Superior temporal gyrus (tissue), 1 donor: ENCODE data around the gene WDFY4.
"Not testable (repeated sequence)": the region's sequence is repeated elsewhere in the genome, so short reads cannot be mapped to it uniquely, and the experiment has no call there.

ENCODE experiments used
- DNase-seq: peaks from one replicate; pipeline ENCODE4 v3.0.0-alpha.2; 2016; ENCODE audit errors: extremely low spot score

The WDFY4 gene, protein sequence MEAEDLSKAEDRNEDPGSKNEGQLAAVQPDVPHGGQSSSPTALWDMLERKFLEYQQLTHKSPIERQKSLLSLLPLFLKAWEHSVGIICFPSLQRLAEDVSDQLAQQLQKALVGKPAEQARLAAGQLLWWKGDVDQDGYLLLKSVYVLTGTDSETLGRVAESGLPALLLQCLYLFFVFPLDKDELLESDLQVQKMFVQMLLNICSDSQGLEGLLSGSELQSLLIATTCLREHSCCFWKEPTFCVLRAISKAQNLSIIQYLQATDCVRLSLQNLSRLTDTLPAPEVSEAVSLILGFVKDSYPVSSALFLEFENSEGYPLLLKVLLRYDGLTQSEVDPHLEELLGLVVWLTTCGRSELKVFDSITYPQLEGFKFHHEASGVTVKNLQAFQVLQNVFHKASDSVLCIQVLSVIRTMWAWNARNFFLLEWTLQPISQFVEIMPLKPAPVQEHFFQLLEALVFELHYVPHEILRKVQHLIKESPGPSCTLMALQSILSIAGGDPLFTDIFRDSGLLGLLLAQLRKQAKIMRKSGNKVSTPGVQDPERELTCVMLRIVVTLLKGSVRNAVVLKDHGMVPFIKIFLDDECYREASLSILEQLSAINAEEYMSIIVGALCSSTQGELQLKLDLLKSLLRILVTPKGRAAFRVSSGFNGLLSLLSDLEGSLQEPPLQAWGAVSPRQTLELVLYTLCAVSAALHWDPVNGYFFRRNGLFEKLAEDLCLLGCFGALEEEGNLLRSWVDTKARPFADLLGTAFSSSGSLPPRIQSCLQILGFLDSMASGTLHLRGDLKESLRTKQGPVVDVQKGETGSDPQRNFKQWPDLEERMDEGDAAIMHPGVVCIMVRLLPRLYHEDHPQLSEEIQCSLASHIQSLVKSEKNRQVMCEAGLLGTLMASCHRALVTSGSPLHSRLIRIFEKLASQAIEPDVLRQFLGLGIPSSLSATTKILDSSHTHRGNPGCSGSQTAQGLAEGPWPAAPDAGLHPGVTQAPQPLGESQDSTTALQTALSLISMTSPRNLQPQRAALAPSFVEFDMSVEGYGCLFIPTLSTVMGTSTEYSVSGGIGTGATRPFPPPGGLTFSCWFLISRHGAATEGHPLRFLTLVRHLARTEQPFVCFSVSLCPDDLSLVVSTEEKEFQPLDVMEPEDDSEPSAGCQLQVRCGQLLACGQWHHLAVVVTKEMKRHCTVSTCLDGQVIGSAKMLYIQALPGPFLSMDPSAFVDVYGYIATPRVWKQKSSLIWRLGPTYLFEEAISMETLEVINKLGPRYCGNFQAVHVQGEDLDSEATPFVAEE (N-terminal part only)

DNA sequence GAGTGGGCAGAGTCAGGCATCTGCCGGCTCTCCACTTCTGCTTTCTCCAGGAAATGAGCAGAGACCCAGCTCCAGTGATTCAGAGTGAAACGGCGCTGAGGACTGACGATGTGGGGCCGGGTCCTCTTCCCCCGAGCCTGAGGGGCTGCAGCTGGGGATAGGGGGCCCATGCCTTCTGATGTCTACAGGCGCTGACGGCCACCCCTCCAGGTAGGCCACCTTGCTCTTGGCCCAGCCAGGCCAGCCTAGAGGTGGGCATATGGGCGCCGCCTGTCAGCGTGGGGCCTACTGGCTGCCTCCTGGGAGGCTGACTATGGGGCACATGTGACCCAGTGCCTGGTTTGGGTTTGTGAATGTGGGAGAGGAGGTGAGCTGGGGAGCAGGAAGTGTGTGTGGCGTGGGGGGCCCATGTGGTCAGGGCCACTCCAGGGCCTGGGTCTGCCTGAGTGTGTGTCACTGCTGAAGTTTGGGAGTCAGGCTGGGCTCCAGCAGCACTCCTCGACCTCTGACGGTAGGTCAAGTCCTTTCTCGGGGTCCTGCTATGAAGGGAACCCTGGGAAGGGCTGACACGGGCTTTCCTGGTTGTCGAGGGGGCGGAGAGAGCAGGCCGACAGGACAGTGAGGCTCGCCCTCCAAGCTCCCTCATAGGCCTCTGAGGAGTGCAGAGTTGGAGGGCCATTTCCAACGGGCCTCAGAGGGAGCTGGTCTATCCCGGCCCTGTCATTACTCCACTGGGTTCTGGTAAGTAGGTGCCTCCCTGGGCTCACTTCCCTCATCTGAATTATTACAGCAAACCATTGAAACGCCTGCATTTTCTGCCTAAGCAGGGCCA is at the start of gene WDFY4:
Gene WDFY4, plus strand, starts transcription at position 82 of the 832 bp plus-strand sequence. CDS start 24,860 bp downstream, outside the sequence.
- no peak for DNase-seq

DNA sequence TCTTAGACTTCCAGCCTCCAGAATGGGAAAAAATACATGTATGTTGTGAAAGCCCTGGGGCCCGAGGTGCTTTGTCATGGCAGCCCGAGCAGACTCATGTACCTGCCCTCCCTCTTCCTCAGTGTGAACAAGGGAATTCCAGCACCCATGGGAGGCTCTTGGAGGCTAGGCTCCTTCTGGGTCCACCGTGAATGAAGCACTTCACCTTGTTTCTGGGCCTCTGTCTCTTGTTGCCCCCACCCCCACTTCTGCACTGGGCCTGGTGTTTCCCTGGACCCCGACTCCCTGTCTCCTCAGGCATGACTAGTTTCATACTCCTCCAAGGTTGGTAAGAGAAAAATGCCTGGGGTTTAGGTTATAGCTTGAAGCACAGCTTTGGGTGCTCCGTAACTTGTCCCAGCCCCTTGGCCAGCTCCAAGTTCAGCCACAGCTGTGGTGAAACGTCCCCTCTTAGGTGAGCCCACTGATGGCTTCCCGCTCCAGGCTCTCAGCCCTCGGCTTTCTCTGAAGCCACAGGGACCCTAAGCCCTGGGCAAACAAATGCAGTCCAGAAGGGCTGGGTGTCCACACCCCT is 49.6 kb upstream of the WDFY4 start:
- DNase-seq: no peak

DNA sequence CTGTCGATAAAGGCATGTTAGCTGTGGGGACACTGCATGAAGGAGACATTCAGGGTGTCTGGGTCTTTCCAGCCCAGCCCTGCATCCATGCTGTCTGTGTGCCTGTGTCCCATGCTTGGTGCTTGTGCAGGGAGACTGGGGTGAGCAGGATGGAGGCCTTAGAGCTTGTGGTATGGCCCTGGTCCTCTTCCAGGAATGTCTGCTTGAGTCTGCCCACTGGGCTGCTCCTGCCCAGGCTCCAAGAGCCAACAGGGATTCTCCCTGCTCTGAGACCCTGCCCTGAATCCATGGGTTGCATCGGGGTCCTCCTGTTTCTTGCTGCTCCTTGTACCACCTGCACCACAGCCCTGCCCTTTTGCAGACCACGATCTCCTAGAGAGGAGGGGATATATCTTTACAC is 48.4 kb upstream of the WDFY4 start:
- DNase-seq: no peak

DNA sequence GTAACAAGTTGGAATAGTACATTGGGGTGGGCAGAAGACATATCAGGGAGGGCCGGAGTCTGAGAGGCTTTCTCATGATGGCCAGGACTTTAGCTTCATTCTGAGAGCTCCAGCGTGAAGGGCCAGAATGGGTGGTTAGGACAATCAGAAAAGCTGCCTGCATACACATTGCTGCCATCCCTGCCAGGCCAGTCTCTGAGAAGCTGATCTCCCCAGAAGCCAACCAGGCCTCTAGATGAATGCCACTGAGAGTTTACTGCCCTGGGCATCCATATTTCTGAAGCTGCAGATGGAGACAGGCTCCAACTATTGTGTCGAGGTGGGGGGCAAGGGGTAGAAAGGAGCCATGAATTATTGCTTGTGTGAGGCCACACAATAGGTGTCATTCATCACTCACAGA is 47.8 kb upstream of the WDFY4 start:
- no peak for DNase-seq

DNA sequence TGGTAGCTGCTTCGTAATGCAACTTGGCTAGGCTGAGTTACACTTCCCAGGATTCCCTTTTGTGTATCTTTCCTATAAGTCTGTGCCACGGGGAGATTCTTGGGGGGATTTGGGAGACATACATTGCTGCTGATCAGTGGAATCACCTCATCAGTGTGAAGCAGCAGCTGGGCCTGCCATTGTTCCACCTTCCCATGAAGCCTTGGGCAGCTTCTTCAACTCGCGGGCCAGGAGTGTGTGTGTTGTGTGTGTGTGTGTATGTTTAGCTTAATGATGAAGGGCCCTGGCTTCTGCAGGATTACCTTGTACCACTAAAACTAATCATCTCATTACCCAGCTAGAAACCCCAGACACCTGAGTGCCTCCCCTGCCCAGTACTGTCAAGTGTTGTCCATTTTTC is 46.5 kb upstream of the WDFY4 start:
- no peak for DNase-seq

DNA sequence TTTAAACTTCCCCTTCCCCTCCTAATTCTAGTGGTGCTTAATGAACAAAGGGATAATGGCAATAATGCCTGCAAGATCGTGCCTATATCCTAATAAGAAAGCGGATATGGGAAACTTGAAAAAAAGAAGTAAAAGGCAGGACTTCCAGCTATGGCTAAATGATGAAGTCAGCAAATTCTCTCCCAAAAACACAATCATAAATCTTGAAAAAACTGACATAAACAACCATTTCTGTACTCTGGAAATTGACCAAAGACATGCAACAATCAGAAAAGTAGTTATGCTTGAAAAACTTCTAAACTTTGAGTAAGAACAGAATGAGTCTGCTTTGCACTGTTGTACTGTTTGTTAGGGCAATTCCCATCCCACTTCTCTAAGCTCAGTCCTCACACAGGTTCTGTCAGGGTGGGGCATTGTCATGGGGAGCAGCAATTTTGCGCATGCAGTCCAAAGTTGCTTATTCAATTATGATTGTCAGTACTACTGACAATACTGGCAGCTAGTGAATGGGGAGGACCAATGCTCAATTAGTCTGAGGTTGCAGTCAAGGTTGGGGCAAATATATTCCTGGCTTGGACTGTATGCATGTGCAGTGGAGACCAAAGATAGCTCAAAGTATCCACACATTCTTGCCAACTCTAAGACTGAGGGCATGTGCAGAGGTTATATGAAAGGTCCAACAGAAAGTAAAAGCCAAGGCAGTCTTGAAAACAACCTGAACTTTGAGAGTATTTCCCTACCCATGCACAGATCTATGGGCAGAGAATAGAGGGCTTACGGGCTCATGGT is 45.7 kb upstream of the WDFY4 start:
- no peak for DNase-seq

DNA sequence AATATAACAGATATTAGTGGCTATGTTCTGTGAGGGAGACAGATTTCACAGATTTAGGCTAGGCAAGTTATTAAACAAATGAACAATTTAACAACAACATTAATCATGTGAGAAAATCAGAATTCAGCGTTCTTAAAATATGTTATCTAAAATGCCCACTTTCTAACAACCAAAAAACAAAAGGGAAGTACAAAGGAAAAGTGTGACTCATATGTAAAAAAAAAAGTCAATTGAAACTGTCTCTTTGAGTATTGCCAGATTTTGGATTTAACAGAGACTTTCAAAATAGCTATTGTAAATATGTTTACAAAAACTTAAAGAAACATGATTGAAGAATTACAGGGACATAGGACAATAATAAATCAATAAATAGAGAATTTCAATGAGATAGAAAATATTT is 45.0 kb upstream of the WDFY4 start:
- DNase-seq: no peak

DNA sequence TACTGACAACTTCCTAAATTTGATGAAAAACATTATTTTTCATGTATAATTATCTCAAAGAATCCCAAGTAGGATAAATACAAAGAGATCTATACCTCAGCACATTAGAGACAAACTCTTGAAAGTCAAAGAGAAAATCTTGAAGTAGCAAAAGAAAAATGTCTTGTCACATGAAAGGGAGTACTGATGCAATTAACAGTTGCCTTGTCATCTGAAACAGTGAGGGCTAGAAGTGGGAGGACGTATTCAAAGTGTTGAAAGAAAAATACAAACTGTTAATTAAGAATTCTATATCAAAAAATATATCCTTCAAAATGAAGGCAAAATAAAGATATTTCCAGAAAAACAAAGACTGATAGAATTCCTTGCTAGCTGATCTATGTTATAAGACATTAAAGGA is 44.3 kb upstream of the WDFY4 start:
- DNase-seq: no peak

DNA sequence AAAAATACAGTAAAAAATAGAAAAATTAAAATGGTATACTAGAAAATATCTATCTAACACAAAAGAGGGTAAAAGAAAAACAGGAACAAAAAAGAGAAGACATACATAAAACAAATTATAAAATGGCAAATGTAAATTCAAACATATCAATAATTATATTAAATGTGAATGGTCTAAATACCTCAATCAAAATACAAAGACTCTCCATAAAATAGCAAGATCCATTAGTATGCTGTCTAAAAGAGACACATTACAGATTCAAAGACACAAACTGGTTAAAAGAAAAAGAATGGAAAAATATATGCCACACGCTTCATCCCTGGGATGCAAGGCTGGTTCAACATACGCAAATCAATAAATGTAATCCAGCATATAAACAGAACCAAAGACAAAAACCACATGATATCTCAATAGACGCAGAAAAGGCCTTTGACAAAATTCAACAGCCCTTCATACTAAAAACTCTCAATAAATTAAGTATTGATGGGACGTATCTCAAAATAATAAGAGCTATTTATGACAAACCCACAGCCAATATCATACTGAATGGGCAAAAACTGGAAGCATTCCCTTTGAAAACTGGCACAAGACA is 43.5 kb upstream of the WDFY4 start:
- DNase-seq: not testable (repeated sequence)

DNA sequence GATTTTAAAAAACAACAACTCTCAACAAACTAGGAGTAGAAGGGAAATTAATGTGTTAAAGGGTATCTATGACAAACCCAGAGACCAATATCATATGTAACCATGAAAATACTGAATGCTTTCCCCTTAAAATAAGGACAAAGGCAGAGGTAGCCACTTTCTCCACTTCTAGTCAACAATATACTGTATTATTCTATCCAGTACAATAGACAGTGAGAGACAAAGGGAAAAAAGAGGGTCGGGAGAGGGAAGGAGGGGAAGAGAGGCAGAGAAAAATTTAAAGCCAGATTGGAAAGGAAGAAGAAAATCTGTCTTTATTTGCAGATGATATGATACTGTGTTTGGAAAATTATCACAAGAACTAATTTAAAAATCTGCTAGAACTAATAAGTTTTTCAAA is 39.1 kb upstream of the WDFY4 start:
- peak; percentile 63 for DNase-seq

DNA sequence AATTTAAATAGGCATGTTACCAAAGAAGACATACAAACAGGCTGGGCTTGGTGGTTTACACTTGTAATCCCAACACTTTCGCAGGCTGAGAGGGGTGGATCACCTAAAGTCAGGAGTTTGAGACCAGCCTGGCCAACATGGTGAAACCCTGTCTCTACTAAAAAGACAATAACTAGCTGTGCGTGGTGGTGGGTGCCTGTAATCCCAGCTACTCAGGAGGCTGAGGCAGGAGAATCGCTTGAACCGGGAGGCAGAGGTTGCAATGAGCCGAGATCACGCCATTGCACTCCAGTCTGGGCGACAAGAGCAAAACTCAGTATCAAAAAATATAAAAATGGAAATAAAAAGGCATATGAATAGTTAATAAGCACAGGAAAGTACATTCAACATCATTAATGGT is 37.6 kb upstream of the WDFY4 start:
- not testable (repeated sequence) for DNase-seq

DNA sequence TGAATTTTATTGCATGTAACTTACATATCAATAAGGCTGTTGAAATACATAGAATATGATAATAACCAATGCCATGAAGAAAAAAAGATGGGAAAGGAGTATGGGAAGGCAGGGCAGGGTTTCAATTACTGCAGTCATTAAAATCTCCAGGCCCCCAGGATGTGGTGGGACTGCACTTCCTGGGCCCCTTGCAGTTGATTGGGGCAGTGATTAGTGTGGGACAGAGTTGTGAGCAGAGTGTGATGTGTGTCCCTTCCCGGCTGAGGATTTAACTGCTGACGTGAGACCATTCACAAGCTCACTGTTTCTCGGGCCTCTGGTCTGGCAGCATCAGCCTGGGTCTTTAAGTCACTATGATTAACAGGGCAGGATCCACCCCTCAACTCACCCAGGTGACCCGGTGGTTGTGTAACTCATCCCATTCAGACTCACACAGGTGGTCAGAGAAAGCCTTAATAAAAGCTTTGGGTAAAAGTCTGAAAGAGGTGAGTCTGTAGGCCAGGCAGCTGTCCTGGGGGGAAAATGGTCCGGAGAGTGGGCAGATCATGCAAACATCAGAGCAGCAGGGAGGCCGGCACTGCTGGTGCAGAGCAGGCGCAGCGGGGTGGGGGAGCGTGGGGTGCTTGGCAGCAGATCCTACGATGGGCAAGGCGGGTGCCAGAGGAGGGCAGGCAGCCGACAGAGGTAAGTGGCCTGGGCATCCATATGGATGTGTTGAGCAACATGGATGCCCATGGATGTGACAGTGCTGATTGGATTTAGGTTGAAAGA is 36.3 kb upstream of the WDFY4 start:
- DNase-seq: no peak

DNA sequence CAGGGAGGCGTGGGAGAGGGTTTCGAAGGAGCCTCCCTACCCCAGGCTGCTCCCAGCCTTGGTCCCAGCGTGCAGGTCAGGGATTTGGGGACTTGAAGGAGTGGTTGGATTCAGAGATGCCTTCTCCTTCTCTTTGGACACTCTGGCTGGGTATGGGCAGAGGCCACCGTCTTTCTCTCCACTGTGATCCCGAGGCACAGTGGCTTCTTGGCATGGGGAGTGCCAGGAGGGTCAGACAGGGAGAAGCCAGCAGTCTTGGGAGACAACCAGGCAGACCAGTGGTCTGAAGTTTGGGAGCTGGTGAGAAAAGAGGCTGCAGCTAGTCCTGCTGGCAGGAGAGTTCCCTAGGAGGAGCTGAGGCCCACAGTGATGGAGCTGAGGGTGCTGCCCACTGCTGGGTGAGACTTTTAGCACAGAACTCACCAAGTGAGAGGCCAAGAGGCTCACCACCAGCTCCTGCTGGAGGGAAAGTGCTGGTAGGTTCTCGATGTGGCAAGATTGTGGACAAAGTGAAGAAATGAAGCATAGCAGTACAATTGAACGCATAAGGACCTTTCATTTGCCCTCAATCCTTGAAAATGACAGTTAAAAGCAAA is 35.2 kb upstream of the WDFY4 start:
- no peak for DNase-seq

DNA sequence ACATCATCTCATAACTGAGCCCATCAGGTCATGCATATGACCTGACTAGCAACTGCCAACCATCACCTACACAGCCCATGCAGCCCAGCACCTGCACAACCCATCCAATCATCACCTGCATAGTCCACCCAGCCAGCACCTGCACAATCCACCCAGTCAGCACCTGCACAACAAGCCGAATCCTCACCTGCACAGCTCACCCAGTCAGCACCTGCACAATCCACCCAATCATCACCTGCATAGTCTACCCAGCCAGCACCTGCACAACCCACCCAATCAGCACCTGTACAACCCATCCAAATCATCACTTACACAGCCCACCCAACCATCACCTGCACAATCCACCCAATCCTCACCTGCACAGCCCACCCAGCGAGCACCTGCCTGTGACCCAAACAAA is 33.4 kb upstream of the WDFY4 start:
- no peak for DNase-seq

DNA sequence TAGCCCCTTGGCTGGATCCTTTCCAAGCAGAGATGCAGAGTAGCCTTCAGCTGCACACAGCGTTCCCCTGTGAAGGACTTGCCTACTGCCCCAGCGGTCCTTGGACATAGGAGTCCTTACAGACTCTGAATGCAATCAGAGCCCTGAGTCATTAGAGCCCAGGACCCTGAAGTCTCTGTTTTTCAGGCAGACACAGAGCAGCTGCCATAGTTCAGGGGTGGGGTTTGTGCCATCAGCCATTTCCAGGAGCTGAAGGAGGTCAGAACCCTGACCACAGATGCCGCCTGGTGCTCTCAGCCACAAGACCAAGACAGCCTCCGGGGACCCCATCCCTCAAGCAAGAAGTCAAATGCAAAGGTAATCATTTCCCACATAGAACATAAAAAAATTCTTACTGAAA is 32.8 kb upstream of the WDFY4 start:
- DNase-seq: no peak

DNA sequence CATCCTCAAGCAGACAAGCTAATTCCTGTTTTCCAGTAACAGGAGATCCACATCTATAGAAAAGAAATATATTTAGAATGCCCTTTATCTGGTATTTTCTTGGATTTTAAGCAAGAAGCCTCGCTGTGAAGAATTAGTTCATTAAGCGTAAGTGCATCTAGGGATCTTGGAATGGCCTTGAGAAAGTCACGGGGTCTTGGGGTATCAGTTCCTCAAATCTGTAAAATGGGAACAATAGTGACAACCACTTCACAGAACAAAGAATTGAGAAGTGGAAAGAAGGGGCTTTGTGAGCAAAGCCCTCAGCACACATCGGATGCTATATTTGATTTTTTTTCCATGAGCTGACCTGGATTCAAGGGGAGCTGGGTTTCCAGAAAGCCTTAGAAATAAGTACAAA is 32.3 kb upstream of the WDFY4 start:
- DNase-seq: no peak

DNA sequence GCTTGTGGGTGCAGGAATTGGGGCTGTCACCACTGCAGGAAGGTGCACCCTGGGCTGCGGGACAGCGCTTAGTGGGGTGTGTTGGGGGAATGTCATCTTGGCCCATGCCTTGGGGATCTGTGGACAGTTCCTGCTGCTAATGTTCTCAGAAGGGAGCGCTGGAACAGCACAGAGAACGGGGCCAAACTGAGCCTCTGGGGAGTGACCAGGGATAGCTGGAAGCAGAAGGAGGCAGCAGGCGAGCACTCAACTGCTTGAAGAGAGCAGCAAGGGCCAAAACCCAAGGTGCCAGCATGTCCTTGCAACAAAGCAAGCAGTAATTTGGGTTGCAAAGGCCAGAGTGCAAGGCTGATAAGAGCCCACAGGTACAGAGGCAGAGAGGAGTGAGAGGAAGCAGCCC is 31.3 kb upstream of the WDFY4 start:
- DNase-seq: no peak

DNA sequence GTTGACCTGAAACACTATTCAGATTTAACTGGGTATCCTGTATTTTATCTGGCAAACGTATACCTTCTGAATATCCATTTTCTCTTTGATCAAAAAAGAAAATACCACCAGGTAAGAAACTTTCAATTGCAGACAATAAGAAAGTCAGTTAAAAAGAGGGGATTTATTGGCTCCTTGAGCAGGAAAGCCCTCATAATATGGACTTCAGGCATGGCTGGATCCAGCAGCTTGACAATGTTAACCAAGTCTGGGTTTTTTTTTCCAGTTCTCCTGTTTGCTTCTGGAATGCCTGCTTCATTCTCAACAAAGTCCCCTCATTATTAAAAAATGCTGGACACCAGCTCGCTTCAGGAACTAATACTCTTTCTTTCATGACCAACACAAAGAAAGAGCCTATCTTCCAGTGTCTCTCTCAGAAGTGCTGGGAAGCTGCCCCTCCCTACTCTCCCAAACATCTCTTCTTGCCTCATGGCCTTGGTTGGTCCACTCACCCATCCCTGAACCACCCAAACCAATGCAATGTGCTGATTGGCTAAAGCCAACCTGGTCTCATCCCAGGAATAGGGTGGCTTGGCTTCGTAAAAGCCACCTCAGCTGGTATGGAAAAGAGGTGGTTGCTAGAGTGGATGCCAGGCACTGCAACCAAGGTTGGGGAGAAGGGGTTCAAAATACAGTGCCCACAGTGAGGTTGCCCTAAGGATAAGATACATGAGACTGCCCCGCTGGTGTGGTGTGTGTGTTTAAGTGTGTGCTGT is 30.6 kb upstream of the WDFY4 start:
- DNase-seq: no peak
